B cell (primary cell): ENCODE measurements around the gene SGPL1.

Experiments used
- EZH2 ChIP-seq: IDR thresholded peaks from 2 replicates; pipeline ENCODE4 v1.6.1; 2012; ENCODE audit warnings: borderline replicate concordance, low read depth, mild to moderate bottlenecking, moderate library complexity, low read length; ENCODE audit not compliant: insufficient read depth, poor library complexity, severe bottlenecking
- TF ChIP-seq, protein P1 (sequence below): fragments of 200-600 bp; IDR thresholded peaks from one replicate; pipeline ENCODE4 v1.8.0; 2022; ENCODE audit warnings: antibody characterized with exemption, mild to moderate bottlenecking

GRCh38 chr10:70778267-70778924 is 37.4 kb upstream of the SGPL1 start:
- TF ChIP-seq, protein P1, sequence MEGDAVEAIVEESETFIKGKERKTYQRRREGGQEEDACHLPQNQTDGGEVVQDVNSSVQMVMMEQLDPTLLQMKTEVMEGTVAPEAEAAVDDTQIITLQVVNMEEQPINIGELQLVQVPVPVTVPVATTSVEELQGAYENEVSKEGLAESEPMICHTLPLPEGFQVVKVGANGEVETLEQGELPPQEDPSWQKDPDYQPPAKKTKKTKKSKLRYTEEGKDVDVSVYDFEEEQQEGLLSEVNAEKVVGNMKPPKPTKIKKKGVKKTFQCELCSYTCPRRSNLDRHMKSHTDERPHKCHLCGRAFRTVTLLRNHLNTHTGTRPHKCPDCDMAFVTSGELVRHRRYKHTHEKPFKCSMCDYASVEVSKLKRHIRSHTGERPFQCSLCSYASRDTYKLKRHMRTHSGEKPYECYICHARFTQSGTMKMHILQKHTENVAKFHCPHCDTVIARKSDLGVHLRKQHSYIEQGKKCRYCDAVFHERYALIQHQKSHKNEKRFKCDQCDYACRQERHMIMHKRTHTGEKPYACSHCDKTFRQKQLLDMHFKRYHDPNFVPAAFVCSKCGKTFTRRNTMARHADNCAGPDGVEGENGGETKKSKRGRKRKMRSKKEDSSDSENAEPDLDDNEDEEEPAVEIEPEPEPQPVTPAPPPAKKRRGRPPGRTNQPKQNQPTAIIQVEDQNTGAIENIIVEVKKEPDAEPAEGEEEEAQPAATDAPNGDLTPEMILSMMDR, result no peak
- TF ChIP-seq EZH2, result no peak
